ENCODE results near the gene TLE7.
A peak's percentile ranks its signal among the peaks of the same experiment; 100 is the strongest.

TLE7 gene

GRCh38 chr16:71443714-71444113, 1.9 kb upstream of the TLE7 start:
- no peak for DNase-seq

- DNase-seq, result peak; percentile 14
Observed at GRCh38 chr16:71441348-71442050, 355 bp downstream of the TLE7 start.

- DNase-seq, result no peak
Observed at GRCh38 chr16:71440669-71441347, 1.0 kb downstream of the TLE7 start.

- no peak for DNase-seq
Observed at GRCh38 chr16:71439523-71439922, 2.3 kb downstream of the TLE7 start.

- no peak for DNase-seq
Observed at GRCh38 chr16:71436473-71436872, 5.4 kb downstream of the TLE7 start.

GRCh38 chr16:71432906-71433305, 8.9 kb downstream of the TLE7 start:
- no peak for DNase-seq

GRCh38 chr16:71431991-71432390, 9.9 kb downstream of the TLE7 start:
- DNase-seq, result no peak

GRCh38 chr16:71431176-71431575, 10.7 kb downstream of the TLE7 start:
- no peak for DNase-seq

GRCh38 chr16:71430744-71431143, 11.1 kb downstream of the TLE7 start:
- no peak for DNase-seq

GRCh38 chr16:71429581-71429980, 12.3 kb downstream of the TLE7 start:
- no peak for DNase-seq

- DNase-seq, result no peak
Observed at GRCh38 chr16:71428883-71429282, 13.0 kb downstream of the TLE7 start.

- no peak for DNase-seq
Observed at GRCh38 chr16:71428385-71428784, 13.5 kb downstream of the TLE7 start.

- DNase-seq, result no peak
Observed at GRCh38 chr16:71426880-71427615, 14.8 kb downstream of the TLE7 start.

- DNase-seq, result peak; percentile 28
Observed at GRCh38 chr16:71426069-71426879, 15.6 kb downstream of the TLE7 start.

GRCh38 chr16:71425746-71426068, 16.1 kb downstream of the TLE7 start:
- no peak for DNase-seq

- DNase-seq, result no peak
Observed at GRCh38 chr16:71424626-71425025, 17.2 kb downstream of the TLE7 start.

GRCh38 chr16:71423865-71424264, 18.0 kb downstream of the TLE7 start:
- DNase-seq, result no peak

- DNase-seq, result no peak
Observed at GRCh38 chr16:71423016-71423415, 18.8 kb downstream of the TLE7 start.

GRCh38 chr16:71421911-71422310, 19.9 kb downstream of the TLE7 start:
- peak; percentile 16 for DNase-seq

GRCh38 chr16:71414038-71414437, 27.8 kb downstream of the TLE7 start:
- DNase-seq, result no peak

- DNase-seq, result no peak
Observed at GRCh38 chr16:71413341-71413740, 28.5 kb downstream of the TLE7 start.

GRCh38 chr16:71412270-71413160, 29.3 kb downstream of the TLE7 start:
- DNase-seq, result peak; percentile 75
